Gastrocnemius medialis (tissue), 4 donors: ENCODE data around the gene NSUN5.

Experiments
- POLR2A ChIP-seq, 2 donors: fragments of 450-650 bp; IDR thresholded peaks; one replicate each; pipeline ENCODE4 v1.6.1; 2017; ENCODE audit warnings: antibody characterized with exemption in 2 of 2, mild to moderate bottlenecking in 2 of 2, moderate library complexity in 2 of 2
- TF ChIP-seq, protein P1 (sequence below), 5 experiments: fragments of 450-650 bp in 3 of 5; fragments of 200-600 bp in 2 of 5; sonication (generic) in 2 of 5; IDR thresholded peaks in 4 of 5; conservative IDR thresholded peaks in 1 of 5; 1 replicate in 4 of 5; 2 replicates in 1 of 5; pipeline ENCODE4 v1.5.1; 2016 to 2019; ENCODE audit warnings: antibody characterized with exemption in 5 of 5, mild to moderate bottlenecking in 3 of 5, moderate library complexity in 3 of 5

DNA sequence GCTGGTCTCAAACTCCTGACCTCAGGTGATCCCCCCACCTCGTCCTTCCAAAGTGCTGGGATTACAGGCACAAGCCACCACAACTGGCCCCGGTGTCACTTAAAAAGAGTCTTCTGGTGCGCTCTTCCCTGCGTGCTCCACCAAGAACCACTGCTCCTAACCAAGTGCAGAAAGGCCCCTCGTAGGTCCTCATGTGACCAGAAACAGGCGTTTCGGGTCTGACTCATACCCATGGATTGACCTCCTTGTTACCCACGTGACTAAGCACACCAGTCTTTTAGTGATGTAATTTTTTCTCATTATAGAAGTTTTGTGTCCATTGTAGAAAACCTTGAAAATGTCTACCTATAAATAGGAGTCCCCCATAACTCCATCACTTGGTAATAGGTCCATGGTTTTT lies 33.3 kb upstream of the NSUN5 start:
- TF ChIP-seq, protein P1, sequence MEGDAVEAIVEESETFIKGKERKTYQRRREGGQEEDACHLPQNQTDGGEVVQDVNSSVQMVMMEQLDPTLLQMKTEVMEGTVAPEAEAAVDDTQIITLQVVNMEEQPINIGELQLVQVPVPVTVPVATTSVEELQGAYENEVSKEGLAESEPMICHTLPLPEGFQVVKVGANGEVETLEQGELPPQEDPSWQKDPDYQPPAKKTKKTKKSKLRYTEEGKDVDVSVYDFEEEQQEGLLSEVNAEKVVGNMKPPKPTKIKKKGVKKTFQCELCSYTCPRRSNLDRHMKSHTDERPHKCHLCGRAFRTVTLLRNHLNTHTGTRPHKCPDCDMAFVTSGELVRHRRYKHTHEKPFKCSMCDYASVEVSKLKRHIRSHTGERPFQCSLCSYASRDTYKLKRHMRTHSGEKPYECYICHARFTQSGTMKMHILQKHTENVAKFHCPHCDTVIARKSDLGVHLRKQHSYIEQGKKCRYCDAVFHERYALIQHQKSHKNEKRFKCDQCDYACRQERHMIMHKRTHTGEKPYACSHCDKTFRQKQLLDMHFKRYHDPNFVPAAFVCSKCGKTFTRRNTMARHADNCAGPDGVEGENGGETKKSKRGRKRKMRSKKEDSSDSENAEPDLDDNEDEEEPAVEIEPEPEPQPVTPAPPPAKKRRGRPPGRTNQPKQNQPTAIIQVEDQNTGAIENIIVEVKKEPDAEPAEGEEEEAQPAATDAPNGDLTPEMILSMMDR (IDR thresholded peaks at IDR 0.05 in 4 of 5, conservative IDR thresholded peaks at IDR 0.05 in 1 of 5), result no peak
- no peak for TF ChIP-seq POLR2A (IDR thresholded peaks at IDR 0.05)
